DND-41 (cell line): ENCODE data around the gene HSD17B2.

Experiments used
- ATAC-seq: fragments of 200-7000 bp; cut with Tn5 transposase; 3 replicates; pipeline ENCODE4 v1.9.1; 2021; ENCODE audit warnings: low read depth; ENCODE audit not compliant: insufficient read depth
- DNase-seq: peaks from one replicate; pipeline ENCODE4 v3.0.0-alpha.2; 2020
- H2AFZ ChIP-seq: 2 replicates; pipeline ENCODE4 v1.6.0; 2012; ENCODE audit warnings: low read depth, low read length
- H3K27ac ChIP-seq: 2 replicates; pipeline ENCODE4 v1.5.1; 2012; ENCODE audit warnings: low read length, inconsistent platforms
- H3K27me3 ChIP-seq: fragments of 200-600 bp; sonication (generic); 2 replicates; pipeline ENCODE4 v1.6.0; 2012; ENCODE audit warnings: low read length, mild to moderate bottlenecking, inconsistent platforms; ENCODE audit not compliant: insufficient read depth, poor library complexity
- H3K36me3 ChIP-seq: 2 replicates; pipeline ENCODE4 v1.5.1; 2012; ENCODE audit warnings: low read length, inconsistent platforms; ENCODE audit not compliant: insufficient read depth
- H3K4me1 ChIP-seq: 2 replicates; pipeline ENCODE4 v1.5.1; 2012; ENCODE audit warnings: mild to moderate bottlenecking, low read length; ENCODE audit not compliant: insufficient read depth
- H3K4me2 ChIP-seq: 2 replicates; pipeline ENCODE4 v1.6.0; 2012; ENCODE audit warnings: mild to moderate bottlenecking, moderate library complexity, low read length, inconsistent platforms; ENCODE audit not compliant: insufficient read depth
- H3K4me3 ChIP-seq, 2 experiments: fragments of 200-600 bp in 1 of 2; shearing (Covaris generic) in 1 of 2; 2 replicates each; pipeline ENCODE4 v1.5.1; 2012 to 2016; ENCODE audit warnings: inconsistent platforms in 2 of 2, low read length in 2 of 2, mild to moderate bottlenecking in 2 of 2, low read depth in 1 of 2, moderate library complexity in 1 of 2
- H3K79me2 ChIP-seq: 2 replicates; pipeline ENCODE4 v1.6.0; 2012; ENCODE audit warnings: low read length, inconsistent platforms; ENCODE audit not compliant: insufficient read depth
- H3K9ac ChIP-seq: 2 replicates; pipeline ENCODE4 v1.6.0; 2012; ENCODE audit warnings: low read depth, mild to moderate bottlenecking, inconsistent platforms, low read length, moderate library complexity
- H3K9me3 ChIP-seq: 2 replicates; pipeline ENCODE4 v1.5.1; 2012; ENCODE audit warnings: low read length, moderate library complexity, mild to moderate bottlenecking, inconsistent platforms; ENCODE audit not compliant: insufficient read depth, severe bottlenecking
- H4K20me1 ChIP-seq: 2 replicates; pipeline ENCODE4 v1.6.0; 2012; ENCODE audit warnings: low read length; ENCODE audit not compliant: insufficient read depth
- CTCF ChIP-seq: IDR thresholded peaks from 2 replicates; pipeline ENCODE4 v1.5.1; 2012; ENCODE audit warnings: borderline replicate concordance, low read length, moderate library complexity, mild to moderate bottlenecking; ENCODE audit not compliant: poor library complexity, severe bottlenecking; ENCODE audit errors: extremely low read depth
- EZH2 ChIP-seq: IDR thresholded peaks from 3 replicates; pipeline ENCODE4 v1.6.1; 2012; ENCODE audit warnings: borderline replicate concordance, low read depth, mild to moderate bottlenecking, moderate library complexity, low read length, inconsistent platforms; ENCODE audit not compliant: severe bottlenecking

Gene HSD17B2

GRCh38 chr16:82092711-82093110 lies 57.7 kb downstream of the HSD17B2 start:
- DNase-seq (no peak), ATAC-seq (no peak)
- H3K4me2 ChIP-seq: no peak overlapping the region
- no peaks in the 10 kb centered on the region for H3K9me3 ChIP-seq
- no peaks in the 10 kb centered on the region for H3K27me3 ChIP-seq
- H3K9ac ChIP-seq: no peak overlapping the region
- no peaks in the 10 kb centered on the region for H3K79me2 ChIP-seq
- TF ChIP-seq CTCF (no peak), EZH2 (no peak)
- H2AFZ ChIP-seq: no peak overlapping the region
- no peaks in the 10 kb centered on the region for H3K4me1 ChIP-seq
- no peaks in the 10 kb centered on the region for H4K20me1 ChIP-seq
- H3K4me3 ChIP-seq: no peak overlapping the region
- no peaks in the 10 kb centered on the region for H3K36me3 ChIP-seq
- no peak overlapping the region for H3K27ac ChIP-seq

- Histone ChIP-seq H3K36me3 (no peaks in the 10 kb centered on the region), H3K4me2 (no peak overlapping the region), H3K79me2 (no peaks in the 10 kb centered on the region), H3K4me3 (no peak overlapping the region), H3K9me3 (no peaks in the 10 kb centered on the region), H4K20me1 (no peaks in the 10 kb centered on the region), H2AFZ (no peak overlapping the region), H3K27ac (no peak overlapping the region), H3K9ac (no peak overlapping the region), H3K4me1 (no peaks in the 10 kb centered on the region), H3K27me3 (no peaks in the 10 kb centered on the region)
- TF ChIP-seq CTCF (no peak), EZH2 (no peak)
- DNase-seq (no peak), ATAC-seq (no peak)
Observed at GRCh38 chr16:82093666-82094300, 58.7 kb downstream of the HSD17B2 start.

GRCh38 chr16:82094942-82095540 lies 60.0 kb downstream of the HSD17B2 start:
- Histone ChIP-seq H3K9ac (no peak overlapping the region), H3K27ac (no peak overlapping the region), H3K4me2 (no peak overlapping the region), H3K36me3 (no peaks in the 10 kb centered on the region), H3K27me3 (no peaks in the 10 kb centered on the region), H3K4me3 (no peak overlapping the region), H4K20me1 (no peaks in the 10 kb centered on the region), H3K4me1 (no peaks in the 10 kb centered on the region), H3K9me3 (no peaks in the 10 kb centered on the region), H2AFZ (no peak overlapping the region), H3K79me2 (no peaks in the 10 kb centered on the region)
- DNase-seq (no peak), ATAC-seq (no peak)
- TF ChIP-seq CTCF (no peak), EZH2 (no peak)
